Measurements from ENCODE around the gene STX10. TPM values are rescaled to one million over a fixed set of nuclear protein-coding genes. Genes with fewer than 3 reads are reported as not detected.

STX10 gene
- total and polyA plus RNA-seq, 2 donors (not counting 1 experiment from before 2014, with no cell fraction given): 48.9 to 69.2 TPM

- Histone ChIP-seq H3K9ac (ENCODE audit: insufficient read depth, low read length) (no peak overlapping the region), H3K9me3 (ENCODE audit: control insufficient read depth, insufficient read depth, low read depth, low read length) (no peaks in the 10 kb centered on the region), H3K4me2 (ENCODE audit: extremely low read depth, insufficient read depth, low read length) (peak overlapping the region; percentile 25), H3K4me1 (ENCODE audit: control insufficient read depth, extremely low read depth, insufficient read depth, low read length) (peaks cover 41% of the 10 kb centered on the region), H3K36me3 (ENCODE audit: control insufficient read depth, insufficient read depth, low read length) (no peaks in the 10 kb centered on the region), H3K27me3 (ENCODE audit: control insufficient read depth, insufficient read depth, low read length) (no peaks in the 10 kb centered on the region), H3K4me3 (replicated peaks in 1 of 4; ENCODE audit: control extremely low read depth in 1 of 4, insufficient read depth in 1 of 4, low read depth in 3 of 4, low read length in 4 of 4) (no peak overlapping the region), H4K20me1 (ENCODE audit: control insufficient read depth, extremely low read depth, insufficient read depth, low read length) (no peaks in the 10 kb centered on the region), H3K27ac (ENCODE audit: insufficient read depth, low read length) (peak overlapping the region; percentile 82), H3K79me2 (ENCODE audit: control insufficient read depth, insufficient read depth, low read length) (no peaks in the 10 kb centered on the region), H2AFZ (ENCODE audit: low read length) (no peak overlapping the region)
- TF ChIP-seq CTCF (conservative IDR thresholded peaks at IDR 0.05 in 1 of 2, IDR thresholded peaks at IDR 0.05 in 1 of 2; ENCODE audit: low read depth in 1 of 2, low read length in 2 of 2) (no peak), EZH2 (IDR thresholded peaks at IDR 0.05; ENCODE audit: low read length, missing control alignments) (no peak)
- DNase-seq (ENCODE audit: low read depth in 2 of 2): peak in 1 of 2 donors; percentile 22
Measured at GRCh38 chr19:13165162-13165997, 15.2 kb upstream of the STX10 start.

- peak overlapping the region; percentile 82 for H3K27ac ChIP-seq (ENCODE audit: insufficient read depth, low read length)
- H3K4me2 ChIP-seq (ENCODE audit: extremely low read depth, insufficient read depth, low read length): peak overlapping the region; percentile 79
- H3K36me3 ChIP-seq (ENCODE audit: control insufficient read depth, insufficient read depth, low read length): no peaks in the 10 kb centered on the region
- peaks cover 34% of the 10 kb centered on the region for H3K4me1 ChIP-seq (ENCODE audit: control insufficient read depth, extremely low read depth, insufficient read depth, low read length)
- H4K20me1 ChIP-seq (ENCODE audit: control insufficient read depth, extremely low read depth, insufficient read depth, low read length): no peaks in the 10 kb centered on the region
- no peaks in the 10 kb centered on the region for H3K27me3 ChIP-seq (ENCODE audit: control insufficient read depth, insufficient read depth, low read length)
- H2AFZ ChIP-seq (ENCODE audit: low read length): peak overlapping the region; percentile 2
- H3K9me3 ChIP-seq (ENCODE audit: control insufficient read depth, insufficient read depth, low read depth, low read length): no peaks in the 10 kb centered on the region
- peak; percentile 73 to 83 for DNase-seq (ENCODE audit: low read depth in 2 of 2)
- TF ChIP-seq EZH2 (IDR thresholded peaks at IDR 0.05; ENCODE audit: low read length, missing control alignments) (no peak), CTCF (conservative IDR thresholded peaks at IDR 0.05 in 1 of 2, IDR thresholded peaks at IDR 0.05 in 1 of 2; ENCODE audit: low read depth in 1 of 2, low read length in 2 of 2) (no peak)
- peak overlapping the region in 3 of 4 experiments; percentile 5 to 33 (median 13) for H3K4me3 ChIP-seq (replicated peaks in 1 of 4; ENCODE audit: control extremely low read depth in 1 of 4, insufficient read depth in 1 of 4, low read depth in 3 of 4, low read length in 4 of 4)
- H3K79me2 ChIP-seq (ENCODE audit: control insufficient read depth, insufficient read depth, low read length): no peaks in the 10 kb centered on the region
- H3K9ac ChIP-seq (ENCODE audit: insufficient read depth, low read length): peak overlapping the region; percentile 62
Measured at GRCh38 chr19:13164343-13165161, 14.4 kb upstream of the STX10 start.

All from fibroblast of lung (primary cell).